ENCODE data around the gene UQCR10.

The UQCR10 gene

GRCh38 chr22:29799217-29799680, 32.1 kb downstream of the UQCR10 start:
- no peak for DNase-seq

- no peak for DNase-seq
These were observed 34.0 kb downstream of the UQCR10 start for GRCh38 chr22:29801153-29801552.

- peak in 1 of 2 experiments; percentile 54 for DNase-seq
These were observed 34.6 kb downstream of the UQCR10 start for GRCh38 chr22:29801796-29802195.

DNA sequence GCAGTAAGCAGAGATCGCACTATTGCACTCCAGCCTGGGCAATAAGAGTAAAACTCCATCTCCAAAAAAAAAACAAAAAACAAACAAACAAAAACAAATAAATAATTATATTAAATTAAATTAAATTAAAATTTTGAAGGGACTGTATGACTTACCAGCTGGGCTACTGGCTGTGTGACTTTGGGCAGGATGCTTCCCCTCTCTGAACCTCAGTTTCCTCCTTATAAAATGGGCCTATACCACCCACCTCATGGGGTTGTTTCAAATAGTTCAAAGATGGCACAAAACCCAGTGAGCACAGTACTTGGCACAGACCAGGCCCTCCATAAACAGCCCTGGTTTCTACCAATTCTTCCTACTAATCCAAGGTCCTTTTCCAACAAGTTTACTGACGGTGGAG, 36.0 kb downstream of the UQCR10 start:
- no peak for DNase-seq

DNA sequence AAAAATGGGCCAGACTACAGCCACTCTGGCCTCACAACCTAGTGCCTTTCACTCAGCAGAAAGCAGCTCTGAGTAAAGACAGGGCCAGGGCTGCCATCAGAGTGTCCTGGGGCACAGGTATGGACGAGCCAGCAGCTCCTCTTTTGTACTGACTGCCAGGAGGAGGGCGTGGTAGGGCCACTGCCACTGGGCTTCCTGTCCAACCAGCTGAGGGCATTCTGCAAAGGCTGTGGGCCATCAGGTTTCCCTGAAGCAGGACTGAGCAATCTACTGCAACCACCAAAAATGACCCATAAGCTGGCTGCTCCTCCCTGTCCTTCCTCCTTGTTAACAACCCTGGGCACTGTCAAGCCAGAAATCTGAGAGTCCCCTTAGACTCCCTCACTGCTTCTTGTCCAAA, 37.8 kb downstream of the UQCR10 start:
- no peak for DNase-seq

GRCh38 chr22:29806196-29806595, 39.0 kb downstream of the UQCR10 start:
- DNase-seq = no peak

- DNase-seq = no peak
These were observed 43.0 kb downstream of the UQCR10 start for GRCh38 chr22:29810216-29810615.

DNA sequence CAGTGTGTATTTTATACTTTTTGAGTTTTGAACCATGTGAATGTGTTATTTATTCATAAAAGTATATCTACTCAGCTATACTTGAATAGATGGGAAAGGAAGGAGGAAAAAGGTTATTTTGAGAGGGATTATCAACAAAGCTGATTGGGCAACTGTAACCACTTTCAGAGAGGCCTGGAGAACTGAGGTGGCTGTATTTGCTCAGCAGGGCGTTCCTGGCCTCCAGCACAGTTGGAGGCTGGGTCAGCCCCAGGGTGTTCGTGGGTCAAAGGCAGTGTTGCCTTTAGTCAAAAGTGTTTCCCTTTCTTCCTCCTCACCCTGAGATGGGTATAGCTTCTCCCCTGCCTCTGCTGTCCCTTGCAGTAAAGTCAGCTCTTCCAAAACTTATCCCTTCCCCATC, 44.2 kb downstream of the UQCR10 start:
- DNase-seq = no peak

- DNase-seq = no peak
These were observed 46.0 kb downstream of the UQCR10 start for GRCh38 chr22:29813126-29813525.

DNA sequence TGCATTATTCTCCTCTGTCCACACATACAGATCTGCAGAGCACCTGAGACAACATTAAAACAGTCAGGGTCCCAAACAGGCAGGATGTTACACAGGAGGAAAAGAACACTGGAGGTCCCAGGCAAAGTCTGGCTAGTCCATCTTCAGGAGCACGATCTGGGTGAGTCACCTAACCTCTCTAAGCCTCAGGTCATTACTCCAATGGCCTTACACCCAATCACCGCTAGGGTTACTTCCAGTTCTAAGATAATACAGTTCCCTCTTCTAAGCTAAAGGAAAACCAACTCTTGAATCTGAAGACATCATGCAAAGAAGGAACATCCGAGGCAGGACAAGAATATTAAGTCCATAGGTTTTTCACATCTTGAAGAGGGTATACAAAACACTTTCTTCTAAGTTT, 46.4 kb downstream of the UQCR10 start:
- no peak for DNase-seq

- no peak for DNase-seq
These were observed 46.8 kb downstream of the UQCR10 start for GRCh38 chr22:29814003-29814402.

- peak in 1 of 2 experiments; percentile 10 for DNase-seq
These were observed 48.4 kb downstream of the UQCR10 start for GRCh38 chr22:29815580-29815979.

- no peak for DNase-seq
These were observed 49.0 kb downstream of the UQCR10 start for GRCh38 chr22:29816128-29816527.

DNA sequence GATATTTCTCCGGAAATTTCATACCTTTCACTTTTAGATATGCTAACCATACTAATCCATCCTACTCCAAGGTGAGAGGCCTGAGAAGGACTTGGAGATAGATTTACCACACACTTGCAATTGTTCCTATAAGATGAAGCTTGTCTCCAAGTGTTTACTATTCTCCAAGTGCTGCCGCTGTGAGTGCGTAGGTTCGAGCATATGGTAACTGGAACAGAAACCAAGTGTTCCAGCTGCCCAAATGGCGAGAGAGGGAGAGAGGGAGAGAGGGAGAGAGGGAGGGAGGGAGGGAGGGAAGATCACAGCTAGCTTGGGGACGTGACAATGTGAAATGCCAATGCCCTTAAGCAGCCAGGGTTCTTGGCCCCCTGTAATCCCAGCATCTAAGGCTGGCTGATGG, 49.4 kb downstream of the UQCR10 start:
- DNase-seq = no peak

DNA sequence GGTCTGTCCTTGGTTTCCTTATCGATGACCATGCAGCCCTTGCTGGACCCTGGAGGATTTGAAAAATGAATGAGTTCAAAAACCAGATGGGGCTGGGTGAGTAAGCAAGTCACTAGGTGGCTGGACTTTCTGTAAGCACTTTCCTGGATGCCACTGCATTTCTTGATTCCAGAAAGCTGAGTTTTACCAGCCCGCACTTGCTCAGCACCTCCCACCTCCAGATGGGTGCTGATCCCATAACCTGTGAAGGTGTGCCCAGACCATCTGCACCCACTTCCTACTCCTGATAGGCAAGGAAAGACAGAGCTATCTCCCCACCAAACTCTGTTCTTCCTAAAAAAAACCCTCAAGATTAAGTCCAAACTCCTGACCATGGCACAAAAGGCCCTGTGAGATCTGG, 49.8 kb downstream of the UQCR10 start:
- DNase-seq = no peak

DNA sequence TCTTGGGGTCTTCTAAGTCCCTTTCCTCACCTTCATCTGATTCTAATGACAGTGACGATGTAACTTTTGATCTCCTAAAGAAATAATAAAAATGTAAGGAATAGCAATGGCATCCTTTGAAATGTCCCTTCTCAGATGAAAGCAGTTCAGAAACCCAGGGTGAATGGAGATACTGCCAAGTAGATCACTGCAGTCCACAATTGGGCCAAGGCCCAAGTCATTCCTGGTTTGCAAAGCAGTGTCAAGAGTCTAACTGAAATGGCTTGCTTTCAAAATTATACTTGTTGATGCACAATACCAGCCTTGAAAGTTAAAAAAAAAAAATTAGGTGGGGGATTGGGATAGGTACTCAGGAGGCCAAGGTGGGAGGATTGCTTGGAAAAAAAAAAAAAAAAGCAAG, 50.6 kb downstream of the UQCR10 start:
- peak in 1 of 2 experiments; percentile 31 for DNase-seq

DNA sequence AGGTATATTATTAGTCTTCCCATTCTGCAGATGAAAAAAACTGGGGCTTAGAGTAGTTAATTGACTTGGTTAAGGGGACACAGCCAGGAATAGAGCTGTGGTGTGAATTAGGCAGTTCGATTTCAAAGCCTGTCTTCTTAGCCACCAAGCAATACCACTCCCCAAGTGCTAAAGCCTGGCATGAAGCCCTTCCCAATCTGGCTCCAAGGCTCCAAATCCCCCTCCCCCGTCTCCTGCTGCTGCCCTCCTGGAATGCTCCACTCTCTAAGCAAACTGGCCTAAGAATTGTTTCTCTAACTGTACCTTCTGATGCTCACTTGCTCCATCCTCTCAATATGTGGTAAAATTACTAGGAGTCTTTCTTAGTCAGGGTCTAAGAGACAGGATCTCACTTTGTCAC, 52.3 kb downstream of the UQCR10 start:
- DNase-seq = no peak

Measured in cerebellar nuclear complex (tissue), 1 donor.